Neural progenitor cell (in vitro differentiated cells): ENCODE results near the gene COL4A5.

Experiments used
- CTCF ChIP-seq: fragments of 200-600 bp; sonication (generic); IDR thresholded peaks from 2 replicates; pipeline ENCODE4 v1.5.1; 2017; ENCODE audit warnings: antibody characterized with exemption, mild to moderate bottlenecking
- EZH2 ChIP-seq: fragments of 200-600 bp; sonication (generic); IDR thresholded peaks from 2 replicates; pipeline ENCODE4 v1.6.1; 2017; ENCODE audit warnings: antibody characterized with exemption, mild to moderate bottlenecking, moderate library complexity

GRCh38 chrX:108435261-108435660 is 4.4 kb upstream of the COL4A5 start:
- TF ChIP-seq CTCF (no peak), EZH2 (no peak)
